Measurements from ENCODE around the gene BAG3.
"Not testable (repeated sequence)": the region's sequence is repeated elsewhere in the genome, so short reads cannot be mapped to it uniquely, and the experiment has no call there.

The BAG3 gene

GRCh38 chr10:119640875-119641526 is 10.2 kb upstream of the BAG3 start:
- no peak for DNase-seq (ENCODE audit: low read depth in 2 of 2)

DNA sequence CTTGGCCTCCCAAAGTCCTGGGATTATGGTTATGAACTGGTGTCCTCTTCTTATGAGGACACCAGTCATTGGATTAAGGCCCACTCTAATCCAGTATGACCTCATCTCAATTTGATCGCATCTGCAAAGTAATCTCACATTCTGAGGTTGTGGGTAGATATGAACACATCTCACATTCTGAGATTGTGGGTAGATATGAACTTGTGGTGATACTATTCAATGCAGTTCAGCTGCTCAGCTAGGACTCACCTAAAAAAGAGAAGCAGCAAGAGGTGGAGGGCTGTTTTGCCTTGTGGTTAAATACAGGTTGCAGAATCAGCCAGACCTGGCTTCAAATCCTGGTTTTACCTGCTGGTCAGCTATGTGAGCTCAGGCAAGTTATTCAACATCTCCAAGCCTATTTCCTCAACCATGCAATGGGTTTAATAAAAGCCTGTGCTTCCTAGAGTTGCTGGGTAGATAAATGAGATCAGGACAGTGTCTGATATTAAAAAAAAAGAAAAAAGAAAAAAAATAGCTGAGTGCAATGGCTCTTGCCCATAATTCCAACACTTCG is 8.5 kb upstream of the BAG3 start:
- no peak for DNase-seq (ENCODE audit: low read depth in 2 of 2)

- DNase-seq (ENCODE audit: low read depth in 2 of 2), result no peak
Observed at GRCh38 chr10:119643306-119644204, 7.6 kb upstream of the BAG3 start.

DNA sequence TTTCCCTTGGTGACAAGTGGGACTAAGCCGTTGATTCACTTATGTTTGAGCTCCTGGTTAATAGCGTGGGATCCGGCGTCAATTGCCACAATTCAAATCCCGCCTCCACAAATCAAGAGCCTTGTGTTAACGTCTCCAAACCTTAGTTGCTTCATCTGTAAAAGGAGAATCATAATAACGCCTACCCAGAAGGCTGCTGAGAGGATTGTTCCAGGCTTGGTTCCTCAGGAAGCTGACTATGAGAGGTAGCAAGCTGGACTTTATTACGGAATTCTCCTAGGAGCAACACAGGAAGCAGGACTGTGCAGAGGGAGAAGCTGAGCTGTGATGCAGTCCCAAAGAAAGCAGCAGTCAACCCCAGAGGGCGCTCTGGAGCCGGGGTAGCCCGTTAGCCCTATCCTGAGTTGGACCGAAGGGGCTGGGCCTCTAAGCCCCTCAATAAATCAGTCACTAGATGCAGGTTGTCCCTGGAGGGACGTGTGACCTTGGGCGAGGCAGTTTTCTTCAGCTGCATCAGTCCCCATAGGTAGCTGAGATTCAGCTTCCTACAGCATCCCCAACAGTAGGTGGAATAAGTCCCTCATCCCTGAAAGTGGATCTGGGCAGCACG is 6.9 kb upstream of the BAG3 start:
- no peak for DNase-seq (ENCODE audit: low read depth in 2 of 2)

GRCh38 chr10:119644994-119645393 is 6.2 kb upstream of the BAG3 start:
- DNase-seq (ENCODE audit: low read depth in 2 of 2), result no peak

DNA sequence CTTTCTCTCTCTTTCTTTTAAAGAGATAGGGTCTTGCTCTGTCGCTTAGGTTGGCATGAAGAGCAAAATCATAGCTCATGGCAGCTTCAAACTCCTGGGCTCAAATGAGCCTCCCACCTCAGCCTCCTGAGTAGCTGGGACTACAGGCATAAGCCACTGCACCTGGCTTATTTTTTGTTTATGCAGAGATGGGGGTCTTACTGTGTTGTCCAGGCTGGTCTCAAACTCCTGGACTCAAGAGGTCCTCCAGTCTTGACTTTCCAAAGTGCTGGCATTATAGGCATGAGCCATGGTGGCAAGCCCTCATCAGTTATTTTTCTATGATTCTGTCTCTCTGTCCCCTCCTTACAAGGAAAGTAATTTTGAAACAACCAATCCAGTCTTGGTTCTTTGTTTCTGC is 1.1 kb upstream of the BAG3 start:
- no peak for DNase-seq (ENCODE audit: low read depth in 2 of 2)

DNA sequence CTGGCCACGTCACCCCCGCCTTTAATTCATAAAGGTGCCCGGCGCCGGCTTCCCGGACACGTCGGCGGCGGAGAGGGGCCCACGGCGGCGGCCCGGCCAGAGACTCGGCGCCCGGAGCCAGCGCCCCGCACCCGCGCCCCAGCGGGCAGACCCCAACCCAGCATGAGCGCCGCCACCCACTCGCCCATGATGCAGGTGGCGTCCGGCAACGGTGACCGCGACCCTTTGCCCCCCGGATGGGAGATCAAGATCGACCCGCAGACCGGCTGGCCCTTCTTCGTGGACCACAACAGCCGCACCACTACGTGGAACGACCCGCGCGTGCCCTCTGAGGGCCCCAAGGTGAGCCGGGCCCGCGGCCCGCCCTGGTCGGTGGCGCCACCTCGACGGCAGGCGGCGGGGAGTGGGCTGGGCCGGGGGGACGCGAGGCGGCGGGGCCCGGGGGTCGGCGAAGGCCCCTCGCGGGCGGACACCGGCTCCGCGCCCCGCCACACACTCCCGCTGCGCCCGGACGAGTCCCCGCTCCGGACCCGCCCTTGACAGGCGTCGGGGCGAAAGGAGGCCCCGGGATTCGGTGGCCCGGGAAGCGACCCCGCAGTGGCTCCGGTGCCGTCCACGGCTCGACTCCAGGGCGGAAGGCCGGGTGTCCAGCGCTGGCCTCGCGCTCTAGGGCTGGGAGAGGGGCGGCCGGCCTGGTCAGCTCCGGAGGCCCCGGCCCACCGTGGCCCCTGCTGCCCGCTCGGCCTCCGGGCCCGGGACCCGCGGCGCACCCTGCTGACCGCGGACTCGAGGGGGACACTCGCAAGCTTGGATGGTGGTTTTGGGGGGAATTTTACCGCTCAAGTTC is 557 bp downstream of the BAG3 start:
- no peak for DNase-seq (ENCODE audit: low read depth in 2 of 2)

DNA sequence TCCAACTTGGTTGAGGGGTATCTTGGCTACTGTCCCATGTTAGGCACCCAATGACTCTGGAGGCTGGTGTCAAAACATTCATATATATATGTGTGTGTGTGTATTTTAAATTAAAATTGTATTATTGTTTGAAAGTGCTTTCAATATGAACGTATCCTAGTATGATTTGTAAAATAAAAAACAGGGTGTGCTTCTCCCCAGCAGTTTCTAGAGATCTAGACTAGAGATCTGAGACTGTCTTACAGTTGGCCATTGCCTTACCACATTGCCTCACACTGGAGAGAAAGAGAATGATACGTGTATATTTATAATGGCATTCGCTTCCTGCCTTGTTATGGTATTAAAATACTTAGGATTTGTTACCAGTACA is 1.2 kb downstream of the BAG3 start:
- DNase-seq (ENCODE audit: low read depth in 2 of 2), result no peak

- no peak for DNase-seq (ENCODE audit: low read depth in 2 of 2)
Observed at GRCh38 chr10:119653209-119653608, 2.0 kb downstream of the BAG3 start.

DNA sequence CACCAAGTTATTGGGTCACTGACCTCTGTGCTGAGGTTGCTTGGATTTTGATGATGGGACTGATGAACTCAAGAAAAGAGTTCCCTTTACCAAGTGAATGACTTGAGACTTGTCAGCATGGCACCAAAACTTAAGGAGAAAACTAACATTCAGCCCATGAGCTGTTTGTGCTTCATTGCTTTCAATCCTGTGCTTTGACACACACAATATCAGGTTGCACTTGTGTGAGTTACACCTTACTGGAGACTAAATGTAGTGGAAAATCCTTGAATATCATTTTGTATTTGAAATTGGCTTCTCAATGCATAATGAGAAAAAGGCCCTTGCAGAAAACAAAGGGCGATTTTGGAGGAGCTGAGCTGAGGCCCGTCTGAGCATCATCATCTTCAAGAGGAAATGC is 2.7 kb downstream of the BAG3 start:
- no peak for DNase-seq (ENCODE audit: low read depth in 2 of 2)

- DNase-seq (ENCODE audit: low read depth in 2 of 2), result no peak
Observed at GRCh38 chr10:119654540-119654939, 3.4 kb downstream of the BAG3 start.

DNA sequence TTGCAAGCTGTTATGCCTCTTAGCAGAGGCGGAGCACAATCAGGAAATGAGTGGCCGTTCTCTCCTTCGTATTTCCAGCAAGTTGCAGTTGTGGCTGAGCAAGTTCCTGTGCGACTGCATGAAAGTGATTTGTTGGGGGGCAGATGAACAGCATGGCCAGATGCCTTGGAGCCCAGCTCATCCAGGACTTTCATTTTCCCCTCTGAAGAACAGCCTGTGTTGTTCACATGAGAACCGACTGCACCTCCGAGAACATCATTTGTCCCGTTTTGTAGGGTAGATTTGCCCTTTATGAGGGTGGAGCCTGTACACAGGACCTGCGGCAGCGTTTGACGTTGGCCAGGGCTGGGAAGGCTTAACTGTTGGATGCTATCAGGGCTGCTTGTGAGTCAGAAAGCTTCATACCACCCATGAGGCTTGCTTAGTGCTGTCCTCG is 4.4 kb downstream of the BAG3 start:
- peak in 1 of 2 donors; percentile 12 for DNase-seq (ENCODE audit: low read depth in 2 of 2)

- DNase-seq (ENCODE audit: low read depth in 2 of 2), result no peak
Observed at GRCh38 chr10:119656760-119657159, 5.6 kb downstream of the BAG3 start.

DNA sequence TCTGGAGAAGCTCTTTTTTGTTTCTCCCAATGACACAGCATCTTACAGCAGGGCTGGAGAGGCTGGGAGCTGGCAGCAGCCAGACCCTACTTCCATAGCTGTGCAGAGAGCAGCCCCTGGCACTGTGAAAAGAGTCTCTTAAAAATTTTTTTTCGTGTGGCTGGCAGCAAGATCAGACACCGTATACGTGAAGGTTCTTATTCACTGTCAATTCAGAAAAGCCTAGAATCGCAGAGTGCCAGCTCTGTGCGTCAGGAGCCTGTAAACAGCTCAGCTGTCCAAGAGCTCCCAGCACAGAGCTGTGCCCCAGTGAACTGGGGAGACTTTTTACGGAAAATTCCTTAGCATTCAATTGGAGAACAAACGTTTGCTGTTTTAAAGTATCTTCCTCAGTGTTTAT is 6.5 kb downstream of the BAG3 start:
- no peak for DNase-seq (ENCODE audit: low read depth in 2 of 2)

DNA sequence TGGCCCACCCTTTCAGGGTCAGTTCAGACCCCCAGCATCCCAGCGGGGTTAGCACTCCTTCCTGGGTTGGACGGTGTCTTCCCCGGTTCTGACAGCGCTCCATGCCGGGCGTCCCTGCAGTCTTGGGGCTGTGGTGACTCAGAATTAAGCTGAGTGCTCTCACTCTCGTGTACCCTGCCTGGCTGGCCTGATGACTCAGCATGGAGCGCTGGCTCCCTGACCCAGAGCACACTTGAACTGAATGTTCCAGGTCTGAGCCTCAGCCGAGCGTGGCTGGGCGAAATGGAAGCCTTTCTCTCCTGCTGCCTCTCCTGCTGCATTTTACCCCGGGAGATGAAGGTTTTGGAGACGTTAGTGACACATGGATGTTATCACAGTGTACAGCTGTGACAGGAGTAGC is 7.1 kb downstream of the BAG3 start:
- no peak for DNase-seq (ENCODE audit: low read depth in 2 of 2)

DNA sequence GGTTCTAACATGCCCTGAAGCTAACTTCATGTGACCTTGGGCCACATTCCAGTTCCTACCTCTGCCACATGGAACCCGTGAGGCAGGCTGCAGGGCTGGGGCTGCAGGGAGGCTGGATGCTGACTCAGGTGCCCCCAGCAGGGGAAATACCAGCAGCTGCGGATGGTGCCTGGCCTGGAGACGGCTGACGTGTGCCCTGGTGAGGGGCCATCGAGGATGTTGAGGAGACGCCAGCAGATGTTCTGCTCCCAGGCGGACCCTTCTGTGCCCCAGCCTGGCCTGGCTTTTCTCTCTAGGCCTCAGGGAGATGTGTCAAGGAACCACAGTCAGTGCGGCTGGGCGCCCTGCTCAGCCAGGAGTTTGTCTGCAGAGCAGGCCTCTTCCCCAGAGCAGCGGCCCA is 8.8 kb downstream of the BAG3 start:
- no peak for DNase-seq (ENCODE audit: low read depth in 2 of 2)

- not testable (repeated sequence) for DNase-seq (ENCODE audit: low read depth in 2 of 2)
Observed at GRCh38 chr10:119662076-119662605, 11.0 kb downstream of the BAG3 start.

DNA sequence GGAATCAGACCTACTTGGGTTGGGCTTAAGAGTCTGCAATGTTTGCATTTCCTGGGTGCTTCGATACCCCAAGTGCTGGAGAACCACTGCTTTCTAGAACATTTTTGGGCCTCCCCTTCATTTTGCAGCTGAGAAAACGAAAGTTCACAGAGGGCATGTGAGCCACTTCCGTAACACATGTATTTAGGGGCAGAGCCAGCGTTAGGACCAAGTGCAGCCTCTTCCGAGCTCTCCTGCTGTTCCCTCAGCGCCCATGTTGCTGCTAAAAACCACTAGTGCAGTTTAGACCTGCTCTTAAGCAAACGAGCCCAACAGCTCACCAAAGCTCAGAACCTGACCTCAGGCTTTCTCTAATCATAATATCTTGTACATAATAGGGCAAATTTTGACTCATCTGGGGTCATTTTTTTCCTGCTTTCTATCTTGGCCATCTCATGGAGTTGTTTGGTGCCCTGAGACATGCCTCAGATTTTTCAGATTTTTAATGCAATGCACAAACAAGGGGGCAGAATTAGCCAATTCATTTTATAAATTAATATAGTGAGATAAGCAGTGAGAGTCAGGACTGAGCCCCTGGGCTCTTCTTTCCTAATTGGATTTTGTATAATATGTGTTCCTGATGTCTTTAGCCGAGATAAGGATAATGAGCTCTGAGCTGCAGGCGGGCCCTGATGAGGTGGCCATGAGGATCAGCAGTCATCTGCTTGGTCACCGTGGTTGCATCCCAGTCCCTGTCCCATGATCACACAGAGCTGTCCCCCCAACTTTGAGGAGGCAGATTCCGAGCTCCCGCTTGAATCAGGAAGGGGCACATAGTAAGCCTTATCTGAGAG is 12.9 kb downstream of the BAG3 start:
- DNase-seq (ENCODE audit: low read depth in 2 of 2), result no peak

GRCh38 chr10:119665901-119666708 is 14.9 kb downstream of the BAG3 start:
- no peak for DNase-seq (ENCODE audit: low read depth in 2 of 2)

GRCh38 chr10:119666709-119667004 is 15.5 kb downstream of the BAG3 start:
- DNase-seq (ENCODE audit: low read depth in 2 of 2), result no peak

Data from stimulated activated CD8-positive, alpha-beta memory T cell treated with anti-CD3 and anti-CD28 coated beads, Interleukin-15, amount 100 ng/mL, for 4 hours (primary cell).